Ovary (tissue), 9 donors: ENCODE data around the gene ATP9A. TPM values are rescaled to one million over a fixed set of nuclear protein-coding genes. Genes with fewer than 3 reads are reported as not detected.

Source experiments
- DNase-seq, 5 donors: peaks; one replicate each; pipeline ENCODE4 v3.0.0-alpha.2; 2019 to 2020
- H3K27ac ChIP-seq, 2 donors: fragments of 200-600 bp; one replicate each; pipeline versions ENCODE4 v1.5.1 to v1.8.0; 2019 to 2022
- H3K27me3 ChIP-seq: fragments of 200-600 bp; one replicate; pipeline ENCODE4 v1.8.0; 2022
- H3K36me3 ChIP-seq: fragments of 200-600 bp; sonication (generic); one replicate; pipeline ENCODE4 v1.5.1; 2019
- H3K4me1 ChIP-seq: one replicate; pipeline ENCODE4 v1.8.1; 2013; ENCODE audit warnings: mild to moderate bottlenecking, moderate library complexity; ENCODE audit not compliant: insufficient read depth
- H3K4me3 ChIP-seq: fragments of 200-600 bp; sonication (generic); one replicate; pipeline ENCODE4 v1.5.1; 2017
- H3K9me3 ChIP-seq, 2 donors: fragments of 200-600 bp in 1 of 2; sonication (generic) in 1 of 2; one replicate each; pipeline versions ENCODE4 v1.5.1 to v1.8.1; 2013 to 2019; ENCODE audit warnings: mild to moderate bottlenecking in 1 of 2, moderate library complexity in 1 of 2
- EP300 ChIP-seq: sonication (generic); formaldehyde crosslinking; IDR thresholded peaks from one replicate; pipeline ENCODE4 v1.6.1; 2017; ENCODE audit warnings: antibody characterized with exemption
- POLR2A ChIP-seq: fragments of 450-650 bp; IDR thresholded peaks from one replicate; pipeline ENCODE4 v1.6.1; 2017; ENCODE audit warnings: antibody characterized with exemption, mild to moderate bottlenecking, moderate library complexity
- whole genome bisulfite sequencing, 3 donors: extraction: QIAGEN DNeasy Blood & Tissue Kit in 1 of 3; methylation state at CpG; one replicate each; pipeline versions ENCODE4 v1.1.5 to v1.1.7; 2013 to 2017; 5-methylcytosine and 5-hydroxymethylcytosine counted together
- intact Hi-C, 4 donors: fragments of 100-400 bp; cut with DNase I; formaldehyde crosslinking; loops; one replicate each; pipeline versions ENCODE4 v1.11.0 to v1.15.1; 2022 to 2023
- polyA plus RNA-seq, 2 donors: library from polyadenylated mRNA; stranded (reverse); fragments of 200-250 nt in 1 of 2; fragments of 350-450 nt in 1 of 2; fragmentation: Illumina TruSeq in 1 of 2; extraction: RNeasy Lipid Tissue Mini Kit (QIAGEN cat#74804) in 1 of 2; gene quantifications; one replicate each; pipeline ENCODE4 v1.2.3, GENCODE V29; 2013 to 2014
- total RNA-seq, 7 donors: library from RNA; depleted of rRNA in 2 of 7; stranded (reverse); fragments of >200 nt in 2 of 7; fragmentation: NEBNext Ultra II Directional in 3 of 7; extraction: Animal tissue kit (Norgen Biotek cat#: 25700) in 3 of 7; gene quantifications; one replicate each; pipeline versions ENCODE4 v1.1.0 to v1.2.4, GENCODE V29; 2016 to 2023
- TF ChIP-seq, protein P1 (sequence below), 3 donors: fragments of 450-650 bp in 2 of 3; fragments of 200-600 bp in 1 of 3; IDR thresholded peaks; one replicate each; pipeline versions ENCODE4 v1.5.1 to v1.8.0; 2016 to 2022; ENCODE audit warnings: antibody characterized with exemption in 3 of 3, mild to moderate bottlenecking in 1 of 3
- donor health status: DM: no; HTN: no; CAD: no; lungs with moderate emphysema.
- donor health status: DM: no; HTN: no; CAD: no.
- donor health status: Bipolar disorder and iron deficiency.
- donor health status: DM: yes; HTN: yes; CAD: no.
- donor health status: DM: no; HTN: no; CAD: no.
- donor health status: DM: yes; HTN: yes; CAD: no.

Gene ATP9A
- total and polyA plus RNA-seq, 9 donors, result 12.9 to 44.6 (median 29.2) TPM

DNA sequence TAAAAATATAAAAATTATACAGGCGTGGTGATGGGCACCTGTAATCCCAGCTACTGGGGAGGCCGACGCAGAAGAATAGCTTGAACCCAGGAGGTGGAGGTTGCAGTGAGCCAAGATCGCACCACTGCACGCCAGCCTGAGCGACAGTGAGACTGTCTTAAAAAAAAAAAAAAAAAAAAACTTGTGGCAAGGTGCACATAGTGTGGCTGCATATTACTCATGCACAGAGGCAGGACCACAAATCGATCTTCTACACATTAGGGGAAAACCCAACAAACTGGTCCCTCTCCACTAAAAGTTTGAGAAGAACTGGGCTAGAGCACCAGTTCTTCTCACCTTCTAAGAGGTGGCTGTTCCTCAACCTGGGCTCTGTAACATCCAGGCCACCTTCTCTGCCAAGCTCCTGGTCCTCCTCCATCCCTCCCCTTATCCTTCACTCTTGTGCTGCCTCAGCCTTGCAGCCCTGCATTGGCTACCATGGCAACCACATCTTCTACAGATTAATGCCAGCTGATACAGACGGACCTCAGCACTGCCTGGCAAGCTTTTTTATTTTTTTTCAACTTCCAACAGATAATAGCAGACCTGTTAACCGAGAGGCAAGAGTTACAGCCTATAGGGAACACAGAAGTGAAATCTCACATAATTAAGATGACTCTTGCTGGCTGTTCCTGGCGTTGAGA, 88.0 kb downstream of the ATP9A start:
- intact Hi-C loops, result no loop called here
- Histone ChIP-seq H3K27me3 (no peaks in the 10 kb centered on the region), H3K9me3 (no peaks in the 10 kb centered on the region), H3K36me3 (no peaks in the 10 kb centered on the region), H3K4me1 (peaks cover 10% of the 10 kb centered on the region), H3K4me3 (no peak overlapping the region), H3K27ac (no peak overlapping the region)
- TF ChIP-seq POLR2A (no peak), EP300 (no peak)
- TF ChIP-seq, protein P1, sequence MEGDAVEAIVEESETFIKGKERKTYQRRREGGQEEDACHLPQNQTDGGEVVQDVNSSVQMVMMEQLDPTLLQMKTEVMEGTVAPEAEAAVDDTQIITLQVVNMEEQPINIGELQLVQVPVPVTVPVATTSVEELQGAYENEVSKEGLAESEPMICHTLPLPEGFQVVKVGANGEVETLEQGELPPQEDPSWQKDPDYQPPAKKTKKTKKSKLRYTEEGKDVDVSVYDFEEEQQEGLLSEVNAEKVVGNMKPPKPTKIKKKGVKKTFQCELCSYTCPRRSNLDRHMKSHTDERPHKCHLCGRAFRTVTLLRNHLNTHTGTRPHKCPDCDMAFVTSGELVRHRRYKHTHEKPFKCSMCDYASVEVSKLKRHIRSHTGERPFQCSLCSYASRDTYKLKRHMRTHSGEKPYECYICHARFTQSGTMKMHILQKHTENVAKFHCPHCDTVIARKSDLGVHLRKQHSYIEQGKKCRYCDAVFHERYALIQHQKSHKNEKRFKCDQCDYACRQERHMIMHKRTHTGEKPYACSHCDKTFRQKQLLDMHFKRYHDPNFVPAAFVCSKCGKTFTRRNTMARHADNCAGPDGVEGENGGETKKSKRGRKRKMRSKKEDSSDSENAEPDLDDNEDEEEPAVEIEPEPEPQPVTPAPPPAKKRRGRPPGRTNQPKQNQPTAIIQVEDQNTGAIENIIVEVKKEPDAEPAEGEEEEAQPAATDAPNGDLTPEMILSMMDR (IDR thresholded peaks at IDR 0.05), result no peak
- no peak for DNase-seq
- 81 to 87% (median 84%) methylated on average over 10 of the region's 10 CpGs for WGBS, 3 donors

DNA sequence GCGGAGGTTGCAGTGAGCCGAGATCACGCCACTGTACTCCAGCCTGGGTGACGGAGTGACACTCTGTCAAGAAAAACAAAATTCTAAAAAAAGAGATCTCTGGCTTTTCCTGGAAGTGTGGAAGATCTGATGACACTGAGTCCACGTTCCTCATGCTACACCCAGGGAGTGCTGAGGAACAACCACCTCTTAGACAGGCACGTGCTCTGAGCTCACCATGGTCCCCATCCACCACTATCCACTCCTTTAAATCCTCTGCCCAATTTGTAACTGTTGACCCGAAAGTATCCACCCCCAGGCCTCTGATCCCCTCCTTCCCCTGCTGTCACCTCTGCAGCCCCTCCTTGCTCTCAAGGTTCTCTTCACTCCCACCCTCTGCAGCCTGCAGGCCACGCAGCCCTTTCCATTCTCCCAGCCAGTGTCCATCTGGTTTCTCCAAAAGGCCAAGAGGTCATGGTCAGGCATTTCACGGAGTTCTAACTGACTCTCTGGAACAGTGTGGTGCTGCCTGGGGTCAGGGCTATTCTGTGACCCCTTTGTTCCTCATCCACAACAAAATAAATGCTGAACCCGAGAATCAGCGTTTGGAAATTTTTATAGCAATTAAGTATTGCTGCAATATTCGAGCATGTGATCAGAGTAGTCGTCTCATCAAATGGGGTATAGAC, 88.8 kb downstream of the ATP9A start:
- H3K27me3 ChIP-seq, result no peaks in the 10 kb centered on the region
- no peak for TF ChIP-seq POLR2A
- TF ChIP-seq, protein P1 (IDR thresholded peaks at IDR 0.05), result no peak
- no peak for TF ChIP-seq EP300
- intact Hi-C loops, result no loop called here
- WGBS, 3 donors, result 47 to 61% (median 59%) methylated on average over 13 of the region's 13 CpGs
- peaks cover 10% of the 10 kb centered on the region for H3K4me1 ChIP-seq
- peak; percentile 54 to 83 (median 69) for DNase-seq
- H3K9me3 ChIP-seq, result no peaks in the 10 kb centered on the region
- H3K27ac ChIP-seq, result peak overlapping the region in 1 of 2 donors; percentile 72
- no peaks in the 10 kb centered on the region for H3K36me3 ChIP-seq
- H3K4me3 ChIP-seq, result no peak overlapping the region

DNA sequence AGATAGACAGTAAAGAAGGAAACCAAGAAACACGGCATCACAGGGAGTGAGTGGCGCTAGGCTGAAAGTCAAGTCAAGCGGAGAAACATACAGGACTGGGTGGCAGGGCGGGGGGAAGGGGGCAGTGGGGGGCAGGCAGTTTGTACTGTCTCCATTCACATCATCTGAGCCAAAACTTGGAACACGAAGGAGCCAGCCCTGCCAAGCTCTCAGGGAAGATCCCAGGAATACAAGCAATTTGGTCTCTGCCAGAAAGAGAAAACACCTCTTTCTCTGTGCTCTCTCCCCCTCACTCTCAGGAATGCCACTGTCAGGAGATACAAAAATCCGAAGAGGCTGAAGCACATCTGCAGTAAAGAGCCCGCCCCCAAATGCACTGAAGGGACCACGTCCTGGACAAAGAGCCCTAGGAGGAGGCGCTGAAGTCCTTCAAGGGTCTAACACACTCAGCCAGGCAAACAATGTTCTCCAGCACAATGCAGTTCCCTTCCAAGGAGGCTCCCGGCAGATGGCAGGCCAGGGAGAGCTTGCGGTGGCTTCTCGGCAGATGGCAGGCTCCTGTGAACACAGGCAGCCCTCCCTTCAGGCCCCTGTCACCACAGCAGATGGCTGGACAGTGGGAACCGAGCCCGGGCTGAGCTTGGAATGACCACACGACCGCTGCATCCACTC, 90.0 kb downstream of the ATP9A start:
- DNase-seq, result peak; percentile 32 to 77 (median 47)
- H3K27ac ChIP-seq, result peak overlapping the region in 1 of 2 donors; percentile 72
- intact Hi-C loops, result no loop called here
- no peaks in the 10 kb centered on the region for H3K27me3 ChIP-seq
- H3K4me3 ChIP-seq, result no peak overlapping the region
- peaks cover 10% of the 10 kb centered on the region for H3K4me1 ChIP-seq
- no peaks in the 10 kb centered on the region for H3K36me3 ChIP-seq
- H3K9me3 ChIP-seq, result no peaks in the 10 kb centered on the region
- WGBS, 3 donors, result 25 to 31% (median 30%) methylated on average over 12 to 16 of the region's 16 CpGs
- TF ChIP-seq POLR2A, result no peak
- no peak for TF ChIP-seq EP300
- TF ChIP-seq, protein P1 (IDR thresholded peaks at IDR 0.05), result no peak

GRCh38 chr20:51668947-51669346, 99.2 kb downstream of the ATP9A start:
- DNase-seq, result no peak
- H3K27me3 ChIP-seq, result no peaks in the 10 kb centered on the region
- no peak overlapping the region for H3K27ac ChIP-seq
- 65 to 69% (median 68%) methylated on average over 7 of the region's 7 CpGs for WGBS, 3 donors
- intact Hi-C loops, result no loop called here
- TF ChIP-seq, protein P1 (IDR thresholded peaks at IDR 0.05), result no peak
- no peak overlapping the region for H3K4me3 ChIP-seq
- H3K4me1 ChIP-seq, result no peaks in the 10 kb centered on the region
- H3K36me3 ChIP-seq, result no peaks in the 10 kb centered on the region
- no peaks in the 10 kb centered on the region for H3K9me3 ChIP-seq
